Progenitor cell of endocrine pancreas (in vitro differentiated cells): ENCODE measurements around the gene SLFN14. TPM values are rescaled to one million over a fixed set of nuclear protein-coding genes. Genes with fewer than 3 reads are reported as not detected.
"Not testable (repeated sequence)": the region's sequence is repeated elsewhere in the genome, so short reads cannot be mapped to it uniquely, and the experiment has no call there.

Experiments
- DNase-seq: peaks from one replicate; pipeline ENCODE4 v3.0.0; 2021; ENCODE audit warnings: low spot score; ENCODE audit not compliant: unreplicated experiment
- H3K27ac Mint-ChIP-seq: 2 replicates; pipeline ENCODE4 v1.8.0; 2021; ENCODE audit warnings: mild to moderate bottlenecking, moderate library complexity, mixed read lengths
- H3K27me3 Mint-ChIP-seq: 2 replicates; pipeline ENCODE4 v1.8.0; 2021; ENCODE audit warnings: mixed read lengths
- H3K36me3 Mint-ChIP-seq: 2 replicates; pipeline ENCODE4 v1.8.0; 2022; ENCODE audit warnings: mixed read lengths; ENCODE audit not compliant: insufficient read depth
- H3K4me1 Mint-ChIP-seq: 2 replicates; pipeline ENCODE4 v1.8.0; 2021; ENCODE audit warnings: low read depth, mixed read lengths
- H3K4me3 Mint-ChIP-seq: 2 replicates; pipeline ENCODE4 v1.8.0; 2021; ENCODE audit warnings: low read depth, mild to moderate bottlenecking, moderate library complexity, mixed read lengths
- H3K9me3 Mint-ChIP-seq: 2 replicates; pipeline ENCODE4 v1.8.0; 2021; ENCODE audit warnings: low read depth, mixed read lengths
- CTCF ChIP-seq: fragments of 200-600 bp; sonication (generic); IDR thresholded peaks from one replicate; pipeline ENCODE4 v1.5.0; 2021; ENCODE audit warnings: antibody characterized with exemption, mild to moderate bottlenecking; ENCODE audit not compliant: unreplicated experiment
- total RNA-seq: library from RNA; stranded (reverse); gene quantifications from 2 replicates; pipeline ENCODE4 v1.2.1, GENCODE V29; 2021

SLFN14 gene
- total RNA-seq, 1 donor from 2014 or later: not detected

GRCh38 chr17:35534576-35535093 is 26.0 kb downstream of the SLFN14 start:
- Mint-ChIP-seq H3K27me3 (peaks cover 7% of the 10 kb centered on the region), H3K4me3 (no peak overlapping the region), H3K4me1 (no peaks in the 10 kb centered on the region), H3K9me3 (no peaks in the 10 kb centered on the region), H3K36me3 (no peaks in the 10 kb centered on the region), H3K27ac (no peak overlapping the region)
- DNase-seq: no peak
- no peak for TF ChIP-seq CTCF

GRCh38 chr17:35531160-35531559 is 29.5 kb downstream of the SLFN14 start:
- Mint-ChIP-seq H3K9me3 (peaks cover 11% of the 10 kb centered on the region), H3K36me3 (no peaks in the 10 kb centered on the region), H3K27me3 (peaks cover 10% of the 10 kb centered on the region), H3K27ac (no peak overlapping the region), H3K4me1 (no peaks in the 10 kb centered on the region), H3K4me3 (no peak overlapping the region)
- TF ChIP-seq CTCF: no peak
- no peak for DNase-seq

GRCh38 chr17:35529866-35530265 is 30.8 kb downstream of the SLFN14 start:
- H3K36me3 Mint-ChIP-seq: no peaks in the 10 kb centered on the region
- DNase-seq: no peak
- no peak overlapping the region for H3K4me3 Mint-ChIP-seq
- peaks cover 14% of the 10 kb centered on the region for H3K27me3 Mint-ChIP-seq
- no peak for TF ChIP-seq CTCF
- no peak overlapping the region for H3K27ac Mint-ChIP-seq
- peaks cover 17% of the 10 kb centered on the region for H3K9me3 Mint-ChIP-seq
- H3K4me1 Mint-ChIP-seq: no peaks in the 10 kb centered on the region

- H3K4me3 Mint-ChIP-seq, H3K27ac Mint-ChIP-seq, DNase-seq, H3K36me3 Mint-ChIP-seq, H3K4me1 Mint-ChIP-seq: not testable (repeated sequence)
- Mint-ChIP-seq H3K9me3 (peaks cover 19% of the 10 kb centered on the region), H3K27me3 (peaks cover 16% of the 10 kb centered on the region)
Measured at GRCh38 chr17:35529326-35529725, 31.3 kb downstream of the SLFN14 start.

- no peak for DNase-seq
- Mint-ChIP-seq H3K9me3 (peaks cover 19% of the 10 kb centered on the region), H3K4me1 (peaks cover 7% of the 10 kb centered on the region), H3K27ac (no peak overlapping the region), H3K4me3 (no peak overlapping the region), H3K36me3 (no peaks in the 10 kb centered on the region), H3K27me3 (peaks cover 29% of the 10 kb centered on the region)
- no peak for TF ChIP-seq CTCF
Measured at GRCh38 chr17:35523296-35523695, 37.3 kb downstream of the SLFN14 start.

GRCh38 chr17:35521654-35522256 is 38.9 kb downstream of the SLFN14 start:
- DNase-seq, H3K4me3 Mint-ChIP-seq, H3K27ac Mint-ChIP-seq, H3K4me1 Mint-ChIP-seq, H3K36me3 Mint-ChIP-seq: not testable (repeated sequence)
- H3K9me3 Mint-ChIP-seq: peaks cover 12% of the 10 kb centered on the region
- peaks cover 30% of the 10 kb centered on the region for H3K27me3 Mint-ChIP-seq
